Amniotic stem cell (primary cell): ENCODE data around the gene RPS6KL1.
A peak's percentile ranks its signal among the peaks of the same experiment; 100 is the strongest.

ENCODE experiments used
- DNase-seq: peaks from one replicate; lab custom pipeline; 2025; lab: John Stamatoyannopoulos, UW

The RPS6KL1 gene, protein sequence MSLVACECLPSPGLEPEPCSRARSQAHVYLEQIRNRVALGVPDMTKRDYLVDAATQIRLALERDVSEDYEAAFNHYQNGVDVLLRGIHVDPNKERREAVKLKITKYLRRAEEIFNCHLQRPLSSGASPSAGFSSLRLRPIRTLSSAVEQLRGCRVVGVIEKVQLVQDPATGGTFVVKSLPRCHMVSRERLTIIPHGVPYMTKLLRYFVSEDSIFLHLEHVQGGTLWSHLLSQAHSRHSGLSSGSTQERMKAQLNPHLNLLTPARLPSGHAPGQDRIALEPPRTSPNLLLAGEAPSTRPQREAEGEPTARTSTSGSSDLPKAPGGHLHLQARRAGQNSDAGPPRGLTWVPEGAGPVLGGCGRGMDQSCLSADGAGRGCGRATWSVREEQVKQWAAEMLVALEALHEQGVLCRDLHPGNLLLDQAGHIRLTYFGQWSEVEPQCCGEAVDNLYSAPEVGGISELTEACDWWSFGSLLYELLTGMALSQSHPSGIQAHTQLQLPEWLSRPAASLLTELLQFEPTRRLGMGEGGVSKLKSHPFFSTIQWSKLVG

DNA sequence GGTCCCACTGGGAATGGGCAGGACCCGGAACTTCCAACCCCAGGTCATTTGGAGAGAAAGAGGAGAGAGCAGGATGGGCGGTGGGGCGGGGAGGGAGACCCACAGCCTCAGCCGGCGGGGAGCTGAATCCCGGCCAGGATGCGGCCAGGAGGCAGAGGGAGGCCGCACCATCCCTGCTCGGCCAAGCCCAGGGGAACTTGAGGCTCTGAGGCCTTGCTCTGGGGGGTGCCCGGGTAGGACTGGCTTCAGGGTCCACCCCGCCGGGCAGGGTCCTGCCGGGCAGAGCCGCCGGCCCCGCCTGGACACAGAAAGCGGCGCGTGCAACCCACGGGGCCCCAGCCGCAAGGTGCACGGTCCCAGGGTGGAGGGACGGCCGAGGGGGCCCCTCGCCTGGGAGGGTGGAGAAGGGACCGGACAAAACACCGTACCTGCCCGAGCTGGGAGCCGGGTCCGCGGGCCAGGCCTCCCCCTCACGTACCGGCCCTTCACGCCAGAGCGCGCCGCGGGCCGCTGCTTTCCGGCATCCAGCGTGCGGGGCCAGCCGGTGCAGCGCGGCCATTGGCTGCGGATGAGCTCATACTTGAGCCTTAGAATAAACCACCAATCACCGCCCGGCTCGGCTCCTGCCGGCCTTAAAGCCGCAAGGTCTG, at the start of gene RPS6KL1:
Gene RPS6KL1, minus strand, starts transcription at position 509 of the 650 bp plus-strand sequence. CDS start 1,719 bp downstream, outside the sequence.
- peak; percentile 37 for DNase-seq

- DNase-seq, result no peak
Measured at GRCh38 chr14:74968811-74969210, 45.8 kb upstream of the RPS6KL1 start.

GRCh38 chr14:74965486-74966153, 42.6 kb upstream of the RPS6KL1 start:
- DNase-seq, result no peak

DNA sequence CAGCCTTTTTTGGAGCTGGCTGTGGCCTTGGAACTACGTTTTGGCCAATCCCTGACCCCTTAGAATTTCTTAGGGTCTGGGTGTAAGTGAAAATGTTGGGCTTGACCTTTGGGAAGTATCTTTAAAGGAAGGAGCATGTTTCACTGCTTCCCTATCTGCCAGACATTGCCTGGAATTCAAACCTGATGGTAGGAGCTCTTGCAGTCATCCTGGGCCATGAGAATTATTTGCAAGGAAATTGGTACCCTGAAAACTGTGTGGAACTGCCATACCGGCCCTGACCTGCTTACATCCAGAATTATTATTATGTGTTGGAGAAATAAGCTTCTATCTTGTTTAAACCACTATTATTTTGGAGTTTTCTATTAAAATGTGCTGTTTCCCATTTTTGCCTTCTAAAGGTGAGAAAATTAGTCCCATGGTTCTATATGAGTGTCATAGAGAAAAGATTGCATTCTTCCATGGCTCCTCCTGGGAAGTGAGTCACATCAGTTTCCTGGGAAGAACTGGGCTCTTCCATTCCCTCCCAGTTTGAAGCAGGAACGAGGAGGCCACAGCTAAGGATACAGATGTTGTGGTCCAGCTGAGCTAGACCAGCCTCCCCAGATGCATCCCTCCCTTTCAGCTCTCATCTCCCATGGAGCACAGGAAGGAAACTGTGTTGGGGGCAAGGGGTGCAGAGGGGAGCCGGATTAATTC, 41.9 kb upstream of the RPS6KL1 start:
- no peak for DNase-seq

- DNase-seq, result no peak
Measured at GRCh38 chr14:74963705-74964271, 40.7 kb upstream of the RPS6KL1 start.

GRCh38 chr14:74963178-74963704, 40.2 kb upstream of the RPS6KL1 start:
- DNase-seq, result no peak

DNA sequence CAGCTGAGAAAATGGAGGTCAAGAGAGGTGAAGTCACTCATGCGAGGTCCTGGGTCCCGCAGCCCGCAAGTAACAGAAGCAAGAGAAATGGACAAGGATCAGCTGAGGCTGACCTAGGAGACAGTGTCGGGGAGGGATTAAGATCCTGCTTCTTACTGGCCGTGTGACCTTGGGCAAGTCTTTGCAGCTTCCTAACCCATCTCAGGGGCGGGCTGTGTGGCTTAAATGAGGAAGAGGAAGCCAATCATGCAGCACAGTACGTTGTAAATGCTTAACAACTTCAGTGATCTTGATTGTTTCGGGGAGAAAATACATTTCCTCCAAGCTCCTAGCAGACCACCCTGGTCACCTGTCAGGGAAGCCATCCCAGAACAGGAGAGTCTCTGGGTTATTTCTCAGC, 39.4 kb upstream of the RPS6KL1 start:
- DNase-seq, result no peak

GRCh38 chr14:74962046-74962445, 39.0 kb upstream of the RPS6KL1 start:
- no peak for DNase-seq

GRCh38 chr14:74961238-74961911, 38.3 kb upstream of the RPS6KL1 start:
- DNase-seq, result no peak

GRCh38 chr14:74960736-74961135, 37.7 kb upstream of the RPS6KL1 start:
- no peak for DNase-seq

DNA sequence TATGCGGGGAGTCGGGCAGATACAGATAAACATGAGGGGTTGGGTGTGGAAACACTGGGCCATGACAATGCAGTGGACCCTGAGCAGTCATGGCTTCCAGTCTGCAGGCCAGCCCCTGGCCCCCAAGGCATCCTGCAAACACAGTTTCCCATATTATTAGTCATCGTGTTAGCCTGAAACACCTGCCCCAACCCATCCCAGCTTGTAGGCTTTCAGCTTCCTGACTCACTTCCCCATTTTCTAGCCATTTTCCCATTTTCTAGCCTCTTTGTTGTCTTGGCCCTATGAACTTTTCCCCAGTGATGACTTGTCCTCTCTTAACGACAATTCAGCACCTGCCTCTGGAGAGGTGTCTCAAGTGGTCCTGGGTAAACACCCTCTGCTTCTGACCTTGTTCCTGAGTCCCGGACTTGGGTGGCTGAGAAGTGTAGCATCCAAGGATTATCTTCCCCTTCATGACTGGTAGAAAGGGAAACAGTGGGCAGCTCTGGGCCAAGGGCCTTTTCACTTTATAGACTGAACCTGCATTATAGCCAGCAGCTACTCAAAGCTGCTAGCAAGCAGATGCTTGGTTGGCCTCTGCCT, 36.6 kb upstream of the RPS6KL1 start:
- DNase-seq, result no peak

DNA sequence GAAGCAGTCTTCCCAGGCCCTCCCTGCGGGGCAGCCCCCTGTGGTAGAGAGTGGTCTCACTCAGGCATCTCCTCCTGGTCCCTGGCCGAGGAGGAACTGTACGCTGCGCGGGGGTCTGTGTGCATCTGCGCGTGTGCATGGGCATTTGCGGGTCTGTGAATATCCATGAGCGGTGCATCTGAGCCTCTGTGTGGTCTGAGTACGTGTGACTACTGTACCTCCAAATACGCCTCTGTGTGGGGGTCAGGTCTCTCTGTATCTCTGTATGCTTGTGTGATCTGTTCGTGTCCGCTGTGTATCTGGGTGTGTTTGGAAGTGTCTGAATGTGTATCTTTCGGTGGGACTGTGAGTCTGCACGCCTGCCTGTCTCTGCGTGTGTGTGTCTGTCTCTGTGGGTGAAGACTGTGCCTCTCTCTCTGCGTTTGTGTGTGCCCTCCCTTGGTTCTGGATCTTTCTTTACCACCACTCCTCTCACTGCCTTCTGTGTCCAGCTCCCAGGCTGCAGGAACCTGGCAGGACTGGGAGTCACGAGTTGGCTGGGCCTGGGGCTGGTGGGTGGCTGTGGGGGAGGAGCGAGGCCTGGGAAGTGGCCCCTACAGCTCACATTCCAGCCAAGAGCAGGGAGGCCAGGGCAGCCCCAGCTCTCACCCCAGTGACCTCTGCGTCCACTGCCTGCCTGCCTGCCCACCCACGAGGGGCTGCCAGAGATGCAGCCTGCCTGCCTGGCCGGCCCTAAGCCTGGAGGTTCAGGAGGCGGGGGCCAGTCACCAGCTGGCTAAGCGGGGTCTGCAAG, 33.4 kb upstream of the RPS6KL1 start:
- DNase-seq, result no peak

DNA sequence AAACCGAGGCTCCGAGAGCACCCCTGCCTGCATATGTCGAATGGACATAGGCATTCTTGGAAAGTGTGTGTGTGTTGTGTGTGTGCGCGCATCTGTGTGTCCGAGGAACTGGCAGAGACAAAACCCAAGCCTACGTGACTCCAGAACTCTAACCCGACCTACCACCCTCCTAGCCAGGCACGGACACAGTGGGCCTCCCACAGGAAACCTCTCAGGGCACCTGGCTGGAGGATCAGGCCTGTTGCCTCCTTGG, 32.9 kb upstream of the RPS6KL1 start:
- DNase-seq, result no peak

- no peak for DNase-seq
Measured at GRCh38 chr14:74955229-74956026, 32.4 kb upstream of the RPS6KL1 start, which contains the start of gene PGF. Gene PGF, minus strand, starts transcription at chr14:74955597. Its CDS starts 355 bp downstream, at chr14:74955242.

DNA sequence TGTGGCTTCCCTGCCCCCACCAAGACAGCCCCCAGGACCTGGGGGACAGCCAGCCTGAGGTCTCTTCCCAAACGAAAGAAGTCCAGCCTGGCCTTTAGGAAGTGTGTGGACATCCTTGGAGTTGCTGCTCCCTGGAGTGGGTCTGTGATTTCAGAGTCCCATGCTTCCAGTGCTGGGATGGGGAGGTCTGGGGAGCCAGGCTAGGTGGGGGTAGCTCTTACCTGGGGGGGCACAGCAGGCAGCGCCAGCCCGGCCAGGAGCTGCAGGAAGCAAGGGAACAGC, 31.8 kb upstream of the RPS6KL1 start:
- no peak for DNase-seq

- DNase-seq, result no peak
Measured at GRCh38 chr14:74954232-74954946, 31.3 kb upstream of the RPS6KL1 start.

DNA sequence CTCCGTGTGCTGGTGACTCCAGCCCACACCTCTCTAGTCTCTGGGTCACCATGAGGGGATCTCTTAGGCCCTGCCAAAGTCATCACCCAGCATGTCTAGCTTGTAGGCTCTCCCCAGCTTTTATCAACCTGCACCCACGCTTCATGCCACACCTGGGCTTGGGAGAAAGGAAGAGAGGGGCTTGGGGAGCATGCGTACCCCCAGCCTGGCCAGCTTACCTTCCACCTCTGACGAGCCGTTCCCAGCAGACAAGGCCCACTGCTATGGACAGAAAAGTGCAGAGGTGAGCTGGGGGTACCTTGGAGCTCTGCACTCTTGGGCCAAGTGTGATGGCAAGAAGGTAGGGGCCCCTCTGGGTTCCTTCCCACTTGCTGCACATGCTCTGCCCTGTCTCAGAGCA, 30.6 kb upstream of the RPS6KL1 start:
- no peak for DNase-seq

DNA sequence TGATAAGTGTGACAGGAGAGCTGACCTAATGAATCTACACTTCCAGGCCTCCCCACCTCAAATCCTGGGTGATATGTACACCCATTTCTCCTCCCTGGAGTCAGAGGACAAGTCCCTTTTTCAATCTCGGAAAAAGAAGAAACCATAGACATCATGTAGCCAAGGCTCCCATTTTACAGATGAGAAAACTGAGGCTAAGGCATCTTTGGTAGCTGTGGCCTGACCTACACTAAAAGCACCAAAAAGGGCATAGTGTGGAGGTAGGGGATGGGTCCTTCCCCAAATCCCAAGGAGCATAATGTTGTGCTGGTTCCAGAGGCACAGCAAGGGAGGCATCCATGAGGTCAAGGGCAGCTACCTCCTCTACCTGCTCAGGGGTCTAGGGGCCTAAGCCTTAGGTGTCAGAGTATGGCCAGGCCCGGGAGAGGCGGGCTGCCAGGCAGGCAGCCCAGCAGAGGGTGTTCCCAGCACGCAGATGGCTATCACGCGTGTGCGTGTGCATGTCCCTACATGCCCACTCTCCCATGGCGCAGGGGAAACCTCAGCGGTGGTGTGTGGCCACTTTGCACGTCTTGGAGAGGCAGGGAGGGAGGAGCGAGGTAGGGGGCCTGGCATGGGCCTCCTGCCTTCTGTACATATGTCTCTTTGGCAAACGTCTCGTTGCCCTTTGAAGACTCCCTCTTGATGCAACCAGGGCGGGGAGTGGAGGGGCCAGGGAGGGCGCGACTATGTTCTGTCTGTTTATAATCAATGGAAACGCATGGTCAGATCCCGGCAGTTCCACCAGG, 29.8 kb upstream of the RPS6KL1 start:
- DNase-seq, result no peak
